Activated effector memory CD4-positive, alpha-beta T cell treated with Interleukin-2 at 50 U/mL for 16 hours (primary cell): ENCODE data around the gene PRKCQ.
"Not testable (repeated sequence)": the region's sequence is repeated elsewhere in the genome, so short reads cannot be mapped to it uniquely, and the experiment has no call there.

ENCODE experiments used
- DNase-seq: peaks from one replicate; pipeline ENCODE4 v3.0.0-alpha.2; 2020

PRKCQ gene

DNA sequence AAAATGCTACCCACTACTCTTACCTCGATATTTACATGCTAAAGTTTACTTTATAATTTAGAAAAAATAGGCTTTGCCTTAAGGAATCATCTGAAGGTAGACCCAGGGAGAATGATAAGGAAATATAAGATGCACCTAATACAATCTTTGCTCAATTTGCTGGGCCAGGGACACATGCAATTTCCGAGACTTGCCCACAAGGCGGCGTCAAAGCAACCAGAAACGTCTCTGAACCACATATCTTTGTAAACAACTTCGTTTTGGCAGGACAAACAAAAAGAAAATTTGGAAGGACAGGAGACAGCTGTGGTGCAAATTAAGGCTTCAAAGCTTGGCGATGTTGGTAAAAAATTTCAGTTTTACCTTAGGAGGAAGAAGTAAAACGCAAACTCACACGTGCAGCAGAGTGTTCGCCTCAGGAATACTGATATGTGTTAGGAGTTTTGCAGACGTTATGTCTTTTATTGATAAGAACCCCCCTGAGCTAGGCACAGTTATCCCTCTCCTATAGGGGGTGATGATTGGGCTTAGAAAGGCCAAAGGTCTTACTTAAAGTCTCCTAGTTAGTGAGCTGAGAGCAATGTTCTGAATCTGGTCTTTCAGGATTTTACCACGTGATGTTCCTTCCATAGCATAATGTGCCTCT, 134.3 kb downstream of the PRKCQ start:
- peak; percentile 45 for DNase-seq

DNA sequence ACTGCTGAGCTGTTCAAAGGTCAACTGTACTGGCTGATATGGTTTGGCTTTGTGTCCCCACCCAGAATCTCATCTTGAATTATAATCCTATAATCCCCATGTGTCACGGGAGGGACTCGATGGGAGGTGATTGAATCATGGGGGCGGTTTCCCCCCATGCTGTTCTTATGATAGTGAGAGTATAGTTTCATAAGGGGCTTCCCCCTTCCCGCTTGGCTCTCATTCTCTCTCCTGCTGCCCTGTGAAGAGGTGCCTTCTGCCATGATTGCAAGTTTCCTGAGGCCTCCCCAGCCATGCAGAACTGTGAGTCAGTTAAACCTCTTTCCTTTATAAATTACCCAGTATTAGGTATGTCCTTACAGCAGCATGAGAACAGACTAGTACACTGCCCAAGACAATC, 140.2 kb downstream of the PRKCQ start:
- not testable (repeated sequence) for DNase-seq

DNA sequence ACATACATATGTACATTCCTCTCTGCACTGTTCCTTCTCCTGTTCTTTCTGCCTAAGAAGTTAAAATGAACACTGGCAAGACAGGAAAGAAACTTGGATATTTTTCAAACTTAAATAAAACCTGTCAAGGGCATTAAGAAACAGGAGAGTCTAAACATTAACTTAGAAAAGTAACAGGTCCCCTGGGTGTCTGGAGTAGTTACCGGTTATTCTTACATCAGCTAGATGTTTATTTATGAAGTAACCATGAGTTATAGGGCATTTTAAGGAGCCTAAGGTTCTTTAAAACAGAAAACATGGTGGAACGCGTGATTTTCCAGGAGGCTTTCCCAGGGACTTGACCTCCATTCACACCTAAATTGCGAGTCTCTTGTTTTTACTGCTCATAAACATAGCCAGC, 148.2 kb downstream of the PRKCQ start:
- DNase-seq = no peak

DNA sequence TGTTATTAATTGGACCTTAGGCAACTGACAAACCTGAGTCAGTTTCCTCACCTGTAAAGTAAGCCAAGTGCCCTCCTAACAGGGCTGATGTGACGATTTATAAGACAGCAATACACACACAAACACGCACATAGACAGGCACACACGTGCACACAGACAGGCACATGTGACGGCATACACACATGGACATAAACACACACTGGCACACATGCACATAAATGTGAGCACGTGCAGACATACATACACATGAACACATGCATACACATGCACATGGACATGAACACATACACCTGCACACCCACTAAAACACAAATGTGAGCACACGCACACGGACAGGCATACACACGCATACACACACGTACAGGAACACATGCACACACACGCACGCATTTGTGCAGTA, 148.9 kb downstream of the PRKCQ start:
- DNase-seq = no peak

DNA sequence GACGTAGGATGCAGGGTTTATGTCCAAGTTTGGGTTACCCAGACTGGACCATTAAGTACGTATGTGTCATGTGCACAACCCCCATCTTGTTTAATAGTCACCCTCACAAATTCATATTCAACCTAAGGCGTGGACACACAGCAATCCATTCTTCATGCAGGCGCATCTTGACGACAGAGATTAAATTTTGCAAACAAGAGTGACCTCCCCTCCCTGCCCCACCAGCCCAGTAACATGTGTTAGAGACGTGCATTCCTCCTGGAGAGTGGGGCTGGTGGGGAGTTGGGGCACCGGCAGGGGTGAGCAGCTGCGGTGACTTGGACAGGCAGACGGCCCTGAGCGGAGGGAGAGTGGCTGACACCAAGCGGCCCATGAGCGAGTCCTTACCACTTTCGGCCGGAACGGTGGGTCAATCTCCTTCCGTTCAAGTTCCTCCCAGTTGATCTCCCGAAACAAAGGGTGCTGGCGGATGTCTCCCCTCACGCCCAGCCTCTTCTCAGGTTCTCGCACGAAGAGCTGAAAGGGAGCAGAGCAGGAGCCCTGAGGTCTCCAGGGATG, 149.6 kb downstream of the PRKCQ start:
- no peak for DNase-seq

DNA sequence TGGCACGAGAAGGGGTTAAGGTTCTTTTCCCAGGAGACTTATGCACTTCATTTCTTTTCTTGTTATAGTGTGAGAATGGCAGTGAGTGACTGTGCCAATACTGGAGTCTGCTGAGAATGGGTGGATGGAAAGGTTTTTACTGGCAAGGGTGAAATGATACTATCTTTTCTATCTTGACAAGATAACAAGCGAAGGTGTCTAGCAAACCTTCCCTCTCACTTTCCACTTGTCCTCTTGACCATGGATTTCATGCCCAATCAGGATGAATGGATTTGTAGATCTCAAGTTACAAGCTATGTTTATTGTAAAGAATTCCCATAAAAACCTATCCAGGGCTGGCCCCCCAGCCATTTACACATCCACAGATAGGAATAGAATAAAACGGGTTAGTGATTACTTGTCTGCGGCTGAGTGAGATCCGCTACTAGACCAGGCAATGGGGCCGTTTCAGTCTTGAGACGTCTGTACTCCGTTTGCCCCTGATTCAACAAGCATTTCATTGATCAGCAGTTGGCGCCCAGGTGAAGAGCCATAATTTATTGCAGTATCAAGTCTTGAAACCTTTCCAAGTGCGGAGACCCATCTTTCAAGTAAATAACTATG, 152.6 kb downstream of the PRKCQ start:
- no peak for DNase-seq

DNA sequence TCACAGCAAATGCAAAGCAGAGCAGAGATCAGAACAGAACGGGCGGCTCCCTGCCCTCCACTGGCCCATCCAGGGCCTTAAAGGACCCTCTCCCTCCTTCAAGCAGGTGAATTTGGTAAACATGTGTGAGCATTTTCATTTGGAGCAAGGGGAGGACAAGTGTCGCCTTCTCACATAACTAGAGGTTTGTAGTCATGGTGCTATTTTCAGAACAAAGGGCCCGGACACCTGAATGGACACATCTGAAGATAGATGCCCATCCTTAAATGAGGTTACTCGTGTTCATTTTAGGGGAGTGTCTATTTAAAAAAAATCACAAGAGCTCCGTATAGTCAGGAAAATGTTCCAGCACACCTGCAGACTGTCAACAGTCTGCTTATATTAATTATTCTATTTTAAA, 153.8 kb downstream of the PRKCQ start:
- no peak for DNase-seq

DNA sequence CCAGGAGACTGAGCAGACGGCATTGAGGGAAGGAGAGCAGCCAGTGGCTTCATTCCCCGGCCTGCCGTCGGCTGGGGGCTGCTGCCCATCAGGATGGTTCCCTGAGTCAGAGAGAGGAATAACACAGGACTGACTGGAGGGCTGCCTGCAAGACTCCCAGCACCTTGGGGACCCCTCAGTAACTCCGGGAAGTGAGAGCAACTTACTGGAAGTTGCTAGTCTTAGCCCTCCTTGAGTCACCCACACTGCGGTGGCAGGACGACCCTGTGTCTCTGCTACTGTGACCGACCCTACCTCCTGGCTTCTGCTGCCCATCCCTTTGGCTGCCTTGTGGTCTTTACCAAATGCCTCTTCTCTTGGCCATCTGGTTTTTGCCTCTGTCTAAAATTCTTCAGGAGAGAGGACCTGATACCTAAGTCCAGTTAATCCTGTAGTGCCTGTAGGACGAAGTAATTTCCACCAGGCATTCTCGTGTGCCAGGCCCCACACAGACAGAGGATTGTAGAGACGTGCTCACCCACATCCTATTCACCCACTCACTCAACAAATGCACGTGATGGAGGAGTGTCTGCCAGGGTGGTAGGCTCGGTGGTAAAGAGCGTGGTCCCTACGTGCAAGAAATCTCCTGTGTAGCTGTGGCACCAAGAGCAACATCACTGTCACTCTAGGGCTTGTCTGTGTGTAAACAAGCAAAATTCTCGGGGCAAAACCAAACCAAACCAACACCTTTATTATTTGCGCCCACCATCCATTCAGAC, 156.5 kb downstream of the PRKCQ start:
- DNase-seq = no peak

DNA sequence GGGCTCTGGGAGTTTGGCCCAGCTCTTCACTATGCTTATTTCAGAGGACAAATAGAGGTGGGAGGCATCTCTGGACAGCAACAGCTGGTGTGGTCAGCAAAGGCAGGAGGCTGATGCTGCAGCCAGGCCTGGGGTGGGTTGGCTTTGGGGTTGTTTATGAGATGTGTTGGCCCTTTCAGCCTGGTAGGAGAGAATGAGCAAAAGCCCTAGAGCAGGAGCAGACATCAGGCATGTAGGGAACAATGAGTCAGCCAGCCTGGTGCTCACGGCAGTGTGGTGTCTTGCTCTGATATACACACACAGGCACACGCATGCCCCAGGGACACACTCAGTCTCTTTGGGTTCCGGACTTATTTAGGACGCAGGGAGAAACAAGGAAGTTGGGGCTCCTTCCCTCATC, 157.1 kb downstream of the PRKCQ start:
- DNase-seq = no peak

DNA sequence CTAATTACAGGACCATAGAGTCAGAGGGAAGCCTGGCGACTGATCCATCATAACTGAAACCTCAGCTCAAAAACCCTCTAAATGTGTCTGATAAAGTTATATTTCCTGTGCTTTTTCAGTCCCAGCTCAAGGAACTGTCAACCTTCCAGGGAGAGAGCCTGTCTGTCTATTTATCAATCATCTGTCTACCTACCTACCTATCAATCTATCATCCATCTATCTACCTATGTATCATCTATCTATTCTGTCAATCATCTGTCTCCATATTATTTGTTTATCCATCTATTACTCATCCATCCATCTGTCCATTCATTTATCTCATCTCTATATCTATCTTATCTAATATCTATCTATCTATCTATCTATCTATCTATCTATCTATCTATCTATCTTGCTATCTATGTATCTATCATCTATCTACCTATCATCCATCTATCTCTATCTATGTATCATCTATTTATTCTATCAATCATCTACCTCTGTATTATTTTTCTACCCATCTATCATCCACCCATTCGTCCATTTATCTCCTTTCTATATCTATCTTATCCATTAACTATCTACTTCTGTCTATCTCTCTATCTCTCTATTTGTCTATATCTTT, 161.4 kb downstream of the PRKCQ start:
- no peak for DNase-seq

DNA sequence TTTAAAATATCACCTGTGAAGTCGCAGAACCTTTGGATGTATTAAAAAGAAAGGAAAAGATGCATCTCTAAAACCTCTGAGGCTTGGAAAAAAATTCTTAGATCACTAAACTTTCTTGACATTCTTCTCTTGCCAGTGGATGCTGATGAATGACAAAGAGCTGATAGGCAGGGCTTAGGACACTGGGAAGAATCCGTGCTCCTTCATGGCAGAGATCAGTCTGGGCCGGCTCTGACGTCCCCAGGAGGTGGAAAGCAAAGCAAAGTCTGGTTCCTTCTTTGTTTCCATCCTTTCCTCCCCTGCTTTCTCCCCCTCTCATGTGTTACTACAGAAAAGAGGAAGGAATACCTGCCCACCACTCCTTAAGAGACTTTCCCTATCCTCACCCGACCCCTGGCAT, 161.9 kb downstream of the PRKCQ start:
- no peak for DNase-seq

DNA sequence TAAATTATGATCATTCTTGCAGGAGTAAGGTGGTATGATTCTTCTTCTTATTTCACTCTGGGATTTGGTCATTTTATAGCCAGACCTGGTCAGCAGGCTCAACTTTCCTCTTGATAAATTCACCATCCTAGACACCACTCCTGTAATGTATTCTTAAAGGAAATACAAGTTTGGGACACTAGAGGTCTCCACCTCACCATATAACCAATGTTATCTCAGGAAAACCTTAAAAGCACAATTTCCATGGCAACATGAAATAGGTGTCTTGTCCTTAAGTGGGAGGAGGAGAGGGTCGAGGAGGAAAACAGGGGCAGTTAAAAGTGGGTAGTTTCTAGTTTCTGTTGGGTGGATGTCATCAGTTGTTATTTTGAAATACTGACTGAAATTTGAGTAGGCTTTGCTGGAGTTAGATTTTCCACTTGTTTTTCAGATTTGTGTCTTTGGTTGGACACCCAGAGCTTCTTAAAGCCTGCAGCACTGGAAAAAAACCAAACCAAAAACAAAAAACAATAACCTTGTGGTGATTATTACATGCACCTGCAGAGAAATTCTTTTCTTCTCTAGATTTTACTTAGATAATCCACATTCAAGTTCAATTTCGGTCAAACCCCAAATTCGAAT, 163.1 kb downstream of the PRKCQ start:
- DNase-seq = no peak

DNA sequence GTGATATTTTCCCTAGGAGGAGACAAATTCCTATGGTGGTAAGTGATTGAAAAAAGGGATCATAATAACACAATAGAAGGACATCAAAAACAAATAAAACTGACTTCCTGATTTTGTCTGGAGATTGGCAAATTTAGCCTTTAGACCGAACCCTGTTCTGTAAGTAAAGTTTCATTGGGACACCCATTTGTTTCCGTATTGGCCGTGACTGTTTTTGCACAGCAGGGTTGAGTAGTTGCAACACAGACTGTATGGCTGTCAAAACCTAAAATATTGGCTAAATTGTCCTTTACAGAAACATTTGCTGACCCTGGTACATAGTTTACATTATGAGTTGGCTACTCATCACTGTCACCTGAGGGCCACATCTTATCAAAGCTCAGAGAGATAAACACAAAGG, 168.6 kb downstream of the PRKCQ start:
- no peak for DNase-seq

DNA sequence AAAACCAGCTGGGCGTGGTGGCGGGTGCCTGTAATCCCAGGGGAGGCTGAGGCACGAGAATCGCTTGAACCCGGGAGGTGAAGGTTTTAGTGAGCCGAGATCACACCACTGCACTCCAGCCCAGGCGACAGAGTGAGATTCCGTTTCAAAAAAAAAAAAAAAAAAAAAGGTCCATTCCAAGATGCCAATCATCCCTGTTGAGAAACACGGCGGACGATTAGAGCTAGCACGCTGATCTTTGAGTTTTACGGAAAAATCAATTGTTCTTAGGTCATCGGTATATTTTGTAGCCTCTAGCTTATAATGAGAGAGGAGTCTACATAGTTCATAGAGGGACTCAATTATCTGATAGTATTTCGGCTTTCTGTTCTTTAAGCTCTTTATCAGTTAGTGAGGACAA, 169.2 kb downstream of the PRKCQ start:
- DNase-seq = no peak

DNA sequence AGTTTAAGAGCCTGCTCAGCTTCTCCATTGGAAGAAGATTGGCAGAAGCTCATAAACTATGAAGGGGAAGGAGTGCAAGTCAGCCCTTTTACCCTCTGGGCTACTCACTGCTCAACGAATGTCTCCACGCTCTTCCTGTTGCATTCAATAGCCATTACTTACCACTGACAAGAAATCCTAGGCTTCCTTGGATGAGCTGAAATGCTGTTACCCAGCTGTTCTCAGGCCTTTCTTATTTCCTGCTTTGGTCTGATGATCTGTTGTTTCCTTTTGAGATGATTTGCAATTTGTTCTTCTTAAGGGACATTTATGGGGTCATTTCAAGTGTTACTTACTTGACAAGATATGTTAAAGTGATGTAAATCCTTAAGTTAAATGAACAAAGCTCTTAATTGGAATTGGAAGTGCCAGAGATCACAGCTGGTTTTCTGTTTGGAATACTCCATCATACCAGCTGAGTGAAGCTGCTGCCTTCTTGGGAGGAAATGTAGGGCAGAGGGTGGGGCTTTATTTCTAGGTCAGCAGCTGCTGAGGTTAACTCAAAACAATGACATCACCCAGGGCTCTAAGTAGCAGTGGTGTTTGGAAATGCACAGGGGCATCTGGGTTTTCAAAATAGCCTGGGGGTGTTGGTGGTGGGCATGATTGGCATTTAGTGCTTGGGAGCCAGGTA, 170.0 kb downstream of the PRKCQ start:
- DNase-seq = peak; percentile 39

DNA sequence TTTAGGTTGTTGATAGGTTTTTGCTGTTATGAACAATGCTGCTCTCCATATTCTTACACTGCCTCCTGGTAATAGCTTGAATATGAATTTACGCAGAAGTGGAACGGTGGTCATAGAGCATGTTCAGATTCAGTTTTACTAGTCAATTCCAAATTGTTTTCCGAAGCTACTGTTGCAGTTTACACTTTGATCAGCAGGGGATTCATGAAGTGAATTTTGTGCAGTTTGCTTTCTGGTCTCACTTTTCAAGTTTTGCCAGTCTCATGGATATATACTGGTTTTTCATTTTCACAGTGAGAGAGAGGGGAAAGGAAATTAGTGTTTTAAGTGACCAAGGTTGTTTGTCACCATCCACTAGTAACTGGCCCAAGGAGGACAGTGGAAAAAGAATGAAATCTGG, 171.3 kb downstream of the PRKCQ start:
- no peak for DNase-seq

DNA sequence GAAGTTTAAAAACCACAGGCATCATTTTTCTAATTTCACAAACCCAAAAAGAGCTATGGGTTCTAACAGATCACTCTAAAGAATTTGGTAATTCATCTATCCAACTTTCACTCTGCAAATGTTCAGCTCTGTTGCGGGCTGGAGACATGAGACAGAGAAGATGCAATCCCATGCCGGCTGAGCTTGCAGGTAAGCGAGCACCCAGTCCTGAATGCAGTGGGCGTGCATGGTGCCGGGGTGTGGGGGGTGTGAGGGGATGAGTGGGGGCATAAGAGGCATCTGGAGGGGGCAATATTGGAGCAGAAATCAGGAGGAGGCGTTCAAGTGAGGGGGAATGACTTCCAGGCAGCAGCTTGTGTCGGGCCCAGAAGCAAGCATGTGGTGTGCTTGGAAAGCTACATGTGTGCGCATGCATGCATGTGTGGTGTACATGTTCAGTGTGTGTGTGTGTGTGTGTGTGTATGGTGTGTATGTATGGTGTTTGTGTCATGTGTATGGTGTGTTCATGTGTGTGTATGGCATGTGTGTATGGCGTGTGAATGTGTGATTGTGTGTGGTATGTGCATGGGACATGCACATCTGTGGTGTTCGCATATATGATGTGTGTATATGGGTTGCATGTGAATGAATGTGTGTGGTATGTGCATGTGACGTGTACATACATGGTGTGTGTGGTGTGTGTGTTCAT, 172.9 kb downstream of the PRKCQ start:
- DNase-seq = no peak

DNA sequence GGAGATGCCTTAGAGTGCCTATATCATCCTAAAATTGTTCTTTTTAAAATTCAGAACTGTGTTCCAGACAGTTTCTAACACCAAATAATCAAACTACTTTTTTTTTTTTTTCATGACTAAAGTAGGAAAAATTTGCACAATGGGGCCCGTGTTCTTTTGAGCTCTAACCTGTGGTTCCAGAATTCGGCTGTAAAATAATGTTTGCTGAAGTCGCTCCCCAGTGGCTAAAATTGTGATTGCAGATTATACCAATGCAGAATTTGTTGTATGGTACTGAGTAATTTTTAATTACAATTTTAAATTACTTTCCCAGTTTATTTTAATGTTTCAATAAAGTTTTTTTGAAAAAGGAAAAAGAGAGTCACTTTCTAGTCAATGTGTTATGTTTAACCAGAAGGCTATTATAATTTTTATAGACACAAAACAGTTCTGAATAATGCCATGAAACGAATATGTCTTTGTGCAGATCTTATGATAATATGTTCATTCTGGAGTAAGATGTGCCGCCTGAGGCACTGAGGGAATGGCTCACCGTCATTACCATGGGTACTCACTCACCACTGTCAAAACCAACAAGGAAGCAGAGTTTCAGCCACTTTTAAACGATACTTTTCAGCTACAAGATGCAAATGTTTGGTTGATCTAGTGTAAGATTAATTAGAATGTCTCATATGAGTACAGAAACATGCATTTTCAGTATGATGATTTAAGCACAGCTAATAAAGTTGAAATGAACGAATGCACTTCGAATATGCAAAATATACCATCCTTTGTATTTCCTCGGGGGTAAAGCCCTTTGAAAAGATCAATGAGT, 173.6 kb downstream of the PRKCQ start:
- DNase-seq = no peak

DNA sequence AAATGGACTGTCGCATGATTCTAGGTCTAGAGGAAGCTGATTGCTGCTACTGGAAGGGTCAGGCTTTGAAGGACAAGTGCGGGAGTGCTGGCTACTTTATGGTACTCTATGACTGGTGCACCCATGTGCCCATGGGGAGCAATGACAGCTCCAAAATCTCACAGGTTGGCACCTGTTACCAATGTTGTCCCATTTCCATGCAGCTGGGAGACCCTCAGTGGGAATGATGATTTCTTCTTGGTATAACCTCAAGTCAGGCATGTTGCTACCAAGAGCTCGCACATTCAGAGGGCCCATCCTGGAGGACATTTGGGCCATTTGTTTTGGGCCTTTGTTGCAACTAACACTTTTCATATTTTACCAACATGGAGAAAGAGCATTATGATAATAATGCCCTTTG, 174.4 kb downstream of the PRKCQ start:
- no peak for DNase-seq

DNA sequence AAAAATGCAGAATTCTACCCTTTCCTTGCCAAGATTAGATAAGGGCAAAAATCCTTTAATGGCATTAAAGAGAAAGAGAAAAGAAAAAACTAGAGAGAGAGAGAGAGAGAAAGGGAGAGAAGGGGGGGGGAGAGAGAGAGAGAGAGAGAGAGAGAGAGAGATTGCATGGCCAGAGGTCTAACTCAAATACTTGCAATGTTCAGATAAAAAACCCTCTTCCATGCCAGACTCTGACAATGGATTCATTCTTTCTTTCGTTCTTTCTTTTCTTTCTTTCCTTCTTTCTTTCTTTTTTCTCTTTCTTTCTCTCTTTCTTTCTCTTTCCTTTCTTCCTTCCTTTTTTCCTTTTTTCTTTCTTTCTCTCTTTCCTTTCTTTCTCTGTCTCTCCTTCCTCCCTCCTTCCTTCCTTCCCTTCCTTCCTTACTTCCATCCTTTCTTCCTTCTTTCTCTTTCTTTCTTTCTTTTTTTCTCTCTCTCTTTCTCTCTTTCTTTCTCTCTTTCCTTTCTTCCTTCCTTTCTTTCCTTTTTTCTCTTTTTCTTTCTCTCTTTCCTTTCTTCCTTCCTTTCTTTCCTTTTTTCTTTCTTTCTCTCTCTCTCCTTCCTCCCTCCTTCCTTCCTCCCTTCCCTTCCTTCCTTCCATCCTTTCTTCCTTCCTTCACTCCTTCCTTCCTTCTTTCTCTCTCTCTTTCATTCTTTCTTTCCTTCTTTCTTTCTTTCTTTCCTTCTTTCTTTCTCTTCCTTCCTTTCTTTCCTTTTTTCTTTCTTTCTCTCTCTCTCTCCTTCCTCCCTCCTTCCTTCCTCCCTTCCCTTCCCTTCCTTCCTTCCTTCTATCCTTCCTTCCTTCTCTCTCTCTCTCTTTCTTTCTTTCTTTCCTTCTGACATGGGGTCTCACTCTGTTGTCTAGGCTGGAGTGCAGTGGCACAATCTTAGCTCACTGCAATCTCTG, 175.7 kb downstream of the PRKCQ start:
- no peak for DNase-seq
